Stomach (tissue), 4 donors: ENCODE measurements around the gene PALM3.

ENCODE experiments used
- CTCF ChIP-seq, 7 experiments: fragments of 450-650 bp in 4 of 7; fragments of 200-600 bp in 3 of 7; sonication (generic) in 3 of 7; IDR thresholded peaks; one replicate each; pipeline ENCODE4 v1.5.1; 2016 to 2019; ENCODE audit warnings: antibody characterized with exemption in 7 of 7, control low read depth in 2 of 7, mild to moderate bottlenecking in 1 of 7
- EP300 ChIP-seq: sonication (generic); formaldehyde crosslinking; IDR thresholded peaks from one replicate; pipeline ENCODE4 v1.6.1; 2017; ENCODE audit warnings: antibody characterized with exemption
- POLR2A ChIP-seq, 4 donors: fragments of 450-650 bp; IDR thresholded peaks; one replicate each; pipeline ENCODE4 v1.6.1; 2016; ENCODE audit warnings: antibody characterized with exemption in 4 of 4, control low read depth in 2 of 4, mild to moderate bottlenecking in 1 of 4, moderate library complexity in 1 of 4
- POLR2AphosphoS5 ChIP-seq, 3 donors: sonication (generic); formaldehyde crosslinking; IDR thresholded peaks; one replicate each; pipeline ENCODE4 v1.6.1; 2016; ENCODE audit warnings: antibody characterized with exemption in 3 of 3

GRCh38 chr19:14027856-14028450 is 33.9 kb downstream of the PALM3 start, which contains the start of gene RLN3:
- no peak for TF ChIP-seq POLR2A (IDR thresholded peaks at IDR 0.05)
- TF ChIP-seq CTCF (IDR thresholded peaks at IDR 0.05): no peak
- TF ChIP-seq POLR2AphosphoS5 (IDR thresholded peaks at IDR 0.05): no peak
- no peak for TF ChIP-seq EP300
